ENCODE results near the gene EIF4A3. TPM values are rescaled to one million over a fixed set of nuclear protein-coding genes. Genes with fewer than 3 reads are reported as not detected.
A peak's percentile ranks its signal among the peaks of the same experiment; 100 is the strongest.

Gene EIF4A3
- total RNA-seq, 1 donor from 2014 or later, result 176 TPM

GRCh38 chr17:80117491-80118401, 29.2 kb downstream of the EIF4A3 start:
- no peak for FAIRE-seq

GRCh38 chr17:80116921-80117380, 30.0 kb downstream of the EIF4A3 start:
- DNase-seq (ENCODE audit: low read depth) (no peak), FAIRE-seq (no peak)

More at GRCh38 chr17:80117491-80118401, 29.2 kb downstream of the EIF4A3 start:
- Histone ChIP-seq H3K27me3 (ENCODE audit: control insufficient read depth, insufficient read depth, low read length) (no peaks in the 10 kb centered on the region), H3K4me3 (ENCODE audit: low read depth, low read length) (no peak overlapping the region), H3K36me3 (ENCODE audit: control insufficient read depth, insufficient read depth, low read length) (no peaks in the 10 kb centered on the region)
- TF ChIP-seq CTCF (IDR thresholded peaks at IDR 0.05; ENCODE audit: insufficient read depth, low read length, severe bottlenecking), result no peak
- DNase-seq (ENCODE audit: low read depth), result no peak

GRCh38 chr17:80116276-80116920, 30.5 kb downstream of the EIF4A3 start:
- Histone ChIP-seq H3K4me3 (ENCODE audit: low read depth, low read length) (no peak overlapping the region), H3K27me3 (ENCODE audit: control insufficient read depth, insufficient read depth, low read length) (no peaks in the 10 kb centered on the region), H3K36me3 (ENCODE audit: control insufficient read depth, insufficient read depth, low read length) (no peaks in the 10 kb centered on the region)
- DNase-seq (ENCODE audit: low read depth) (no peak), FAIRE-seq (peak; percentile 70)
- no peak for TF ChIP-seq CTCF (IDR thresholded peaks at IDR 0.05; ENCODE audit: insufficient read depth, low read length, severe bottlenecking)

More at GRCh38 chr17:80116921-80117380, 30.0 kb downstream of the EIF4A3 start:
- no peaks in the 10 kb centered on the region for H3K36me3 ChIP-seq (ENCODE audit: control insufficient read depth, insufficient read depth, low read length)
- no peak overlapping the region for H3K4me3 ChIP-seq (ENCODE audit: low read depth, low read length)
- no peak for TF ChIP-seq CTCF (IDR thresholded peaks at IDR 0.05; ENCODE audit: insufficient read depth, low read length, severe bottlenecking)
- H3K27me3 ChIP-seq (ENCODE audit: control insufficient read depth, insufficient read depth, low read length), result no peaks in the 10 kb centered on the region

GRCh38 chr17:80115159-80115558, 31.8 kb downstream of the EIF4A3 start:
- FAIRE-seq, result no peak
- no peak overlapping the region for H3K4me3 ChIP-seq (ENCODE audit: low read depth, low read length)
- no peaks in the 10 kb centered on the region for H3K36me3 ChIP-seq (ENCODE audit: control insufficient read depth, insufficient read depth, low read length)
- TF ChIP-seq CTCF (IDR thresholded peaks at IDR 0.05; ENCODE audit: insufficient read depth, low read length, severe bottlenecking), result no peak
- H3K27me3 ChIP-seq (ENCODE audit: control insufficient read depth, insufficient read depth, low read length), result no peaks in the 10 kb centered on the region
- no peak for DNase-seq (ENCODE audit: low read depth)

- no peaks in the 10 kb centered on the region for H3K27me3 ChIP-seq (ENCODE audit: control insufficient read depth, insufficient read depth, low read length)
- FAIRE-seq (no peak), DNase-seq (ENCODE audit: low read depth) (no peak)
- H3K4me3 ChIP-seq (ENCODE audit: low read depth, low read length), result no peak overlapping the region
- no peak for TF ChIP-seq CTCF (IDR thresholded peaks at IDR 0.05; ENCODE audit: insufficient read depth, low read length, severe bottlenecking)
- H3K36me3 ChIP-seq (ENCODE audit: control insufficient read depth, insufficient read depth, low read length), result no peaks in the 10 kb centered on the region
Observed at GRCh38 chr17:80114758-80115157, 32.2 kb downstream of the EIF4A3 start.
